HG03565 (cell line): ENCODE measurements around the gene PROZ.

ENCODE experiments used
- ATAC-seq: cut with Tn5 transposase; IDR thresholded peaks from one replicate; pipeline ENCODE4 v1.9.1; 2021; ENCODE audit warnings: mild to moderate bottlenecking, moderate library complexity; ENCODE audit not compliant: unreplicated experiment

Gene PROZ

GRCh38 chr13:113203507-113204377, 45.3 kb downstream of the PROZ start:
- ATAC-seq: no peak

- ATAC-seq: no peak
Measured at GRCh38 chr13:113204378-113204734, 45.9 kb downstream of the PROZ start.

DNA sequence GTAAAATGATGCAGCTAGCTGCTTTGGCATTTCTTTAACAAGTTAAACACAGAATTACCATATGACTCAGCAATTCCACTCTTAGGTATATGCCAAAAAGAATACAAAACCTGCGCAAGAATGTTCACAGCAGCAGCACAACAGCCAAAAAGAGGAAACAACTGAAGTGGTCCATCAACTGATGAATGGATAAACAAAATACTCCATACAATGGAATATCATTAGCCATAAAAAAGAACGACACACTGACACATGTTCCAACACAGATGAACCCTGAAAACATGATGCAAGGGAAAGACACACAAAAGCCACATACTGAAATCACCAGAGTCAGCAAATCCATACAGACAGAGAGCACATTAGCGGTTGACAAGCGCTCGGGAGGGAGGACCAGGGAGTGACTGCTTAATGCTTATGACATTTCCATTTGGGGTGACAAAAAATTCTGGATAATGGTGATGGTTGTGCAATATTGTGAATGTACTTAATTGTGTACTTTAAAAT, 47.0 kb downstream of the PROZ start:
- no peak for ATAC-seq

- ATAC-seq: no peak
Measured at GRCh38 chr13:113207460-113207859, 49.0 kb downstream of the PROZ start.

GRCh38 chr13:113207890-113208420, 49.5 kb downstream of the PROZ start:
- ATAC-seq: peak; percentile 3

GRCh38 chr13:113208421-113209335, 50.2 kb downstream of the PROZ start, which contains the start of gene PCID2:
PCID2 (minus strand) TSS chr13:113208669; CDS start chr13:113208634, 35 bp downstream.
- peak; percentile 71 for ATAC-seq

- peak; percentile 17 for ATAC-seq
Measured at GRCh38 chr13:113209336-113209758, 50.9 kb downstream of the PROZ start, which contains the start of gene CUL4A. CUL4A (plus strand) TSS chr13:113209613; CDS start chr13:113209628, 15 bp downstream.

GRCh38 chr13:113209759-113210421, 51.4 kb downstream of the PROZ start:
- ATAC-seq: peak; percentile 33

- no peak for ATAC-seq
Measured at GRCh38 chr13:113210833-113211232, 52.4 kb downstream of the PROZ start.

- ATAC-seq: no peak
Measured at GRCh38 chr13:113211774-113212173, 53.3 kb downstream of the PROZ start.

DNA sequence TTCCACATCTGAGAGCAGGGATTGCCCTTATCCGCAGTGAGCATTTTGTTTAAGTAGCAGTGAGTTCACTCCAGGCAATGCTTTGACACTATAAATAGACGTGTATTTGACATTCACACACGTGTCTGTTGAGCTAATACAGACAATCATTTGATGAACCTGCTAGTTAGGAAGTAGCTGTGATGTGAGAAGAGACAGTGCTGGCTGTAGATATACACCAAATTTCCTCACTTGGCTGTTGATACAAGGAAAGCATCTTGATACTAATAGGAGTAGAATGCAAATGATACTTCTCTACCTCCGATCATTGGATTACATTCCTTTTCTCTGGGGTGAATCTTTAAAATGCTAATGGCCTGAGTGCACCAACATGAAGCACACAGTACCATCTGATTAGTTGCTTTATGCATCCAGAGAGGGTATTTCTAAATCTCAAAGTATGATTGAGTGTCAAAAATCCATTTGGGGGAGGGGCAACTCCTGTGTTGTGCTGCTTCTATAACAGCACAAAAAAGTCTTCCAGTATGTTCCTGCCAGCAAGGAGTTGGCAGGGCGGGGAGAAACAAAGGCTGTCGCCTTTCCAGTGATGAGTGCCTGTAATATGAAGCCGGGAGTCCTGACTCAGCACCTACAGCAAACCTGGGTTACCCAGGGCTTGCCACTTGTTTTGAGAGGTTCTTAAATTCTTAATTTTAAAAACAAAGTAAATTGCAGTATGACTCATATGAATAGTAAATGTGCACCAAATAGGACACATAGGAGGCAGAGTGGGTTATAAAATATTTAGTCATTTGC, 58.0 kb downstream of the PROZ start:
- no peak for ATAC-seq

DNA sequence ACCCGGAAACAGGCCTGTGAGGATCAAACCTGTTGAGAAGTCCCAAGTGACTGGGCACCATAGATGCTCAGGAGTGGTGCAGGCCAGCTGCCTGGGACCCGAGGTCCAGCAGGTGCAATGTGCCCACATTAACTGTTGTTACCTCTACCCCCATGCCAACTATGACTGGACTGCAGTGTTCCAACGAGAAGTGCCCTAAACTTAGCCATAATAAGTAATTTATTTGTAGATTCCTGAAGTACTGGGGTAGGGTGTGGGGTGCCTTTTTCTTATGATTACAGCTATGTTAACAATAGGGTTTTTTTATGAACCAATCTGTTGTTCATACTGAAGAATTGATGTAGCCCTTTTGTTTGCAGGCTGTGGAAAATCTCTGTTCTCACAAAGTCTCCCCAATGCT, 60.1 kb downstream of the PROZ start:
- no peak for ATAC-seq

- no peak for ATAC-seq
Measured at GRCh38 chr13:113219256-113219940, 61.0 kb downstream of the PROZ start.

GRCh38 chr13:113220141-113220598, 61.7 kb downstream of the PROZ start:
- ATAC-seq: no peak

- ATAC-seq: no peak
Measured at GRCh38 chr13:113220877-113221276, 62.4 kb downstream of the PROZ start.
